NB4 (cell line): Measurements from ENCODE around the gene MTHFR.

Experiments used
- CTCF ChIP-seq: IDR thresholded peaks from one replicate; pipeline ENCODE4 v1.5.1; 2012; ENCODE audit warnings: low read depth, low read length
- MAX ChIP-seq: IDR thresholded peaks from 2 replicates; pipeline ENCODE4 v1.6.1; 2011; ENCODE audit warnings: low read depth, low read length
- POLR2A ChIP-seq: IDR thresholded peaks from 2 replicates; pipeline ENCODE4 v1.6.1; 2011; ENCODE audit warnings: mild to moderate bottlenecking; ENCODE audit not compliant: insufficient read length; ENCODE audit errors: extremely low read depth

- TF ChIP-seq CTCF (no peak), POLR2A (no peak), MAX (no peak)
Observed at GRCh38 chr1:11746092-11746491, 59.7 kb downstream of the MTHFR start.
